ENCODE results near the gene ZNF782.
"Not testable (repeated sequence)": the region's sequence is repeated elsewhere in the genome, so short reads cannot be mapped to it uniquely, and the experiment has no call there.

ZNF782 gene

DNA sequence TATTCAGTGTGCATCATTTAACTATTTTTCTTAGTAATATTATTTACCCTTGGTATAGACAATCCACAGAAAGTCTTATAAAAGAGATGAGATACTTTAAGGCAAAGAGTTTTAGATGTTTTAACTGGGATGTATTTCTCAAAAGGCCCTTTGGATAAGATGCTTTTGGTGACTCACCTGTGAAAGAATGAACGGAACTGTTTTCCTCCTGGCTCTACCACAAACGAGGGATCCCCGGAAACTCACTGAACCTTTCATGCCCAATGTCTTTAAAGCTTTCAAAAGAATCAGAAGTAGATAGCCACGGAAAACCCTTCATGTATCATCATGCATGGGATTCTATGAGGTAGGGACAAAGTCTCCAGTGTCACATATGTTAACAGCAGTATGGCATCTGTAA lies 1.6 kb downstream of the ZNF782 start:
- no peak for DNase-seq

DNA sequence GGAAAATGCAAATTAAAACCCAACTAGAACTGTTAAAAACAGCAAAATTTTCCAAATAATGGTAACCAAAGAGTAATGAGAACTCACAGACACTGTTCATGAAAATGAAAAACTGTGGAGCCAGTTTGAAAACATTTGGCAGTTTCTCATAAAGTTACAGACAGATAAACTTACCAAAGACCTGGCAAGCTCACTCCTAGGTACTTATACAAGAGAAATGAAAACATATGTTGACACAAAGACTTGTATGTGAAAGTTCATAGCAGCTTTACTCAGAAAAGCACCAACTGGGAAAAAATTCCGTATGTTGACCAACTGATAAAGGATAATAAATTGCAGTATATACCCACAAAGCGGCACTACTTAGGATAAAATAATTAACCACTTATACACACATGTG lies 10.3 kb downstream of the ZNF782 start:
- DNase-seq = no peak

DNA sequence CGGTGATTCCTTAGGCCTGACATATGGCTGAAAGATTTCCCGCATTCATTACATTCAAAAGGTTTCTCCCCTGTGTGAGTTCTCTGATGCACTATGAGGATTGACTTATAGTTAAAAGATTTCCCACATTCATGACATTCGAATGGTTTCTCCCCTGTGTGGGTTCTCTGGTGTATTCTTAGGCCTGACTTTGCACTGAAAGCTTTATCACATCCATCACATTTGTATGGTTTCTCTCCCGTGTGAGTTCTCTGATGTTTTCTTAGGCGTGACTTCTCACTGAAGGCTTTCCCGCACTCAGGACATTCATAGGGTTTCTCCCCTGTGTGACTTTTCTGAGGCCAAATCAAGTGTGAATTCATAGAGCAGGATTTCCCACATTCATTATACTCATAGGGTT lies 35.8 kb downstream of the ZNF782 start:
- no peak for DNase-seq

DNA sequence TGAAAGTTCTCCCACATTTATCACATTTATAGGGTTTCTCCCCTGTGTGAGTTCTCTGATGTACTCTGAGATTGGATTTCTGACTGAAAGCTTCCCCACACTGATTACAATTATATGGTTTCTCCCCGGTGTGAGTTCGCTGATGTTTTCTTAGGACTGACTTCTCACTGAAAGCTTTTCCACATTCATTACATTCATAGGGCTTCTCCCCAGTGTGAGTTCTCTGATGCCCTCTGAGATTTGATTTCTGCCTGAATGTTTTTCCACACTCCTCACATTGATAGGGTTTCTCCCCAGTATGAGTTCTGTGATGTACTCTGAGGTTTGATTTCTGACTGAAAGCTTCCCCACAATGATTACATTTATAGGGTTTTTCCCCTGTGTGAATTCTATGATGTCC lies 36.3 kb downstream of the ZNF782 start:
- DNase-seq = no peak

DNA sequence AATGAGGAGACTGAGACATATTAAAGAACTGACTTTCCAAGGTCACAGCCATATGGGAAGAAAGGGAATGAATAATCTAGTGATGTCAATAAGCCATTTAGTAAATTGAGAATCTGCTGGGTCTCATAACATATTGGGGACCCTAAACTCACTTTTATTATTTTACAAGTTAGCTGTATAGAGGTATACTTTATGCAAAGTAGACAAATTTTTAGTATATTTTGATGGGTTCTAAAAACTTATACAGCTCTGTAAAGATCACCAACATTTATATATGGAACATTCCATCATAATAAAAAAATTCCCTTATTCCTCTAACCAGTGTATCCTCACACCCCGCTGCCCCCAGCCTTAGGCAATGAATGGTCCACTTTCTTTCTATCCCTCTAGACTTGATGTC lies 40.7 kb downstream of the ZNF782 start:
- no peak for DNase-seq

DNA sequence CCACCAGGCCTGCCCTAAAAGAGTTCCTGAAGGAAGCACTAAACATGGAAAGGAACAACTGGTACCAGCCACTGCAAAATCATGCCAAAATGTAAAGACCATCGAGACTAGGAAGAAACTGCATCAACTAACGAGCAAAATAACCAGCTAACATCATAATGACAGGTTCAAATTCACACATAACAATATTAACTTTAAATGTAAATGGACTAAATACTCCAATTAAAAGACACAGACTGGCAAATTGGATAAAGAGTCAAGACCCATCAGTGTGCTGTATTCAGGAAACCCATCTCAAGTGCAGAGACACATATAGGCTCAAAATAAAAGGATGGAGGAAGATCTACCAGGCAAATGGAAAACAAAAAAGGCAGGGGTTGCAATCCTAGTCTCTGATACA lies 55.4 kb downstream of the ZNF782 start:
- not testable (repeated sequence) for DNase-seq

DNA sequence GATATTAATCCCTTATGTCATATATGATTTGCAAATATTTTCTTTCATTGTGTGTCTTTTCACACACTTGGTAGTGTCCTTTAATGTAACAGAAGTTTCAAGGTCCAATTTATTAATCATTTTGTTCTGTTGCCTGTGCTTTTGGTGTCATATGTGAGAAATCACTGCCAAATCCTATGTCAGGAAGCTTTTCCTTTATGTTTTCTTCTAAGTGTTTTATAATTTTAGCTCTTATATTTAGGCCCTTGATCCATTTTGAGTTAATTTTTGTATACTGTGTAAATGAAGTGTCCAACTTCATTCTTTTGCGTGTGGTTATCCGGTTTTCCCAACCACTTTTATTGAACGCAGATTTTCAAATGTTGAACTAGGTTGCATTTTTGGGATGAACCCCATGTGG lies 70.3 kb downstream of the ZNF782 start:
- no peak for DNase-seq

DNA sequence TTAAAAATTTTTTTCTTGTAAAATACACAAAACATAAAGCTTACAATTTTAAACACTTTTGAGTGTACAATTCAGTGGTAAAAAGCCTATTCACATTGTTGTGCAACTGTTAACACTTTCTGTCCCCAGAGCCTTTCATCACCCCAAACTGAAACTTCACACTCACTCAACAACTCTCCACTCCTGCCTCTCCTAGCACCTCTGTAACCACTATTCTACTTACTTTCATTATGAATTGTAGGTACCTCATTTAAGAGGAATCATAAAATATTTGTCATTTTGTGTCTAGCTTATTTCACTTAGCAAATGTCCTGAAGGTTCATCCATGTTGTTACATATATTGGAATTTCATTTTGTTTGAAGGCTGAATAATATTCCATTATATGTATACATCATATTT lies 72.1 kb downstream of the ZNF782 start:
- no peak for DNase-seq

DNA sequence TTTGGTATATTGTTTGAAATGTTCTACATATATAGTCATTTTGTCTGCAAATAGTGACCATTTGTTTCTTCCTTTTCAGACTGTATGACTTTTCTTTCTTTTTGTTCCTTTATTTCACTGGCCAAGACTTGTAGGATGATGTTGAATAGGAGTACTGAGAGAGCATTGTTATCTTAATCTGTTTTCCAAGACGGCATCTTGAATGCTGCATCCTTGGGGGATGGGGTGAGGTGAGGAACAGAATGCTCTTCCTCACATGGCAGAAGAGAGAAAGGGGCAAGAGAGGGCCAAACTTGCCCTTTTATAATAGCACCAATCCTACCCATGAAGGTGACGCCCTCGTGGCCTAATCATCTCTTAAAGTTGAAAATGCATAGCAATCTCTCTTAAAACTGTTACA lies 72.8 kb downstream of the ZNF782 start:
- DNase-seq = no peak

DNA sequence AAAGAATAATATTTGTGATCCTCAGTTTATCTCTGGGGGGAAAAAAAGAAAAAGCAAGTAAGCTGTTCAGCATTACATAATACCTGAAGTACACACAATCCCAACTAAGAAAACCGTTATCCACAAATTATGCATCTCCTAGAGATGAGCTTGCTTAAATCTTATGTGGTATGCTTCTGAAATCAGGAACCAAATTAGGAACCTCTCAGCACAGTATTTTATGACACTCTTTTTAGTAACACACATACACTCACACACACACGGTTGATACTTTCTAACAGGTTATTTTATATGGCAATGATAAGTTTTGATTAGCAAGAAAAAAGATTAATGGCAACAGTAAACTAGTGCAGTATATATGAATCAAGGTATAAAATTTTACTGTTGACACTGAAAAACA lies 75.2 kb downstream of the ZNF782 start:
- DNase-seq = no peak

DNA sequence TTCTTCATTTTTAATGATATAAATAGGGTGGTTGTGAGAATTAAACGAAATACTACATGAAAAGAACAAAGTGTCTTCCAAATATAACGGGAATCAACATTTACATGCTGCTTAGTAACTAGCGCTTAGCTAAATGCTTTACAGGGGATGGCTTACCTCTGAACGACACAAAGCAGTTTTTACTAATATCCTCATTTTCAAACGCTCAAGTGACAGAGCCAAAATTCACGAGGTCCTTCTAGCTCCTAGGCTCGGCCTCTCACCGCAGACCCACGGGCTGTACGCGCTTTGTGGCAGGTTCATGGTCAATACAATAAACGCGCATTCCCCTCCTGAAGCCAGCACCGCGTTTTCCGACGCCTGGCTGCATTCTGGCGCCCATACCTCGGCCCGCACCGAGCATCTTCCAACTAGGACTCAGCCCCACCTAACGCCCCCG lies 76.9 kb downstream of the ZNF782 start:
- DNase-seq = peak; percentile 50 to 62

DNA sequence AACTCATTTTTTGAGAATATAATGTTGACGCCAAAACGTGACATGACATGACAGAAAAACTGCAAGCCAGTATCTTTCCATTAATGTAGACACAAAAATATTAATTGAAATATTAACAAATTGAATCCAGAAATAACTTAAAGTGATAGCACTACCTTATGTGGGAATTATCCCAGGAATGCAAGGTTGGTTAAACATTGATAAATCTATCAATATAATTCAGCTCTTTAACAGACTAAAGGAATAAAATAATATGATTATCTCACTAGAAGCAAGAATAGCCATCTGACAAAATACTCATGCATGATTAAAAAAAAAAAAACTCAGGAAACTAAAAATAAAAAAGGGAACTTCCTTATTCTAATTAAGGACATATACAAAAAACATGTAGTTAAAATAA lies 83.2 kb downstream of the ZNF782 start:
- DNase-seq = no peak

DNA sequence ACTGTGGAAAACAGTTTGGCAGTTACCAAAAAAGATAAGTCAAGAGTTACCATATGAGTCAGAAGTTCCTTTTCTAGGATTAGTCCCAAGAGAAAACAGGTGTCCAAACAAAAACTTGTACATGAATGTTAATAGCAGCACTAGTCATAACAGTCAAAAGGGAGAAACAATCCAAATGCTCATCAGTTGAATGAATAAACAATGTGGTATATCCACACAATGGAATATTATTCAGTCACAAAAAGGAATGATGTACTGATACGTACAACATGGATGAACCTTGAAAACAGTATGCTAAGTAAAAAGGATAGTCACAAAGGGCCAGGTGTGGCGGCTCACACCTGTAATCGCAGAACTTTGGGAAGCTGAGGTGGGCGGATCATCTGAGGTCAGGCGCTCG lies 84.3 kb downstream of the ZNF782 start:
- DNase-seq = no peak

Measured in NCI-H524 (cell line).